Upper lobe of right lung (tissue), 1 donor: ENCODE measurements around the gene ZBTB3. TPM values are rescaled to one million over a fixed set of nuclear protein-coding genes. Genes with fewer than 3 reads are reported as not detected.
"Not testable (repeated sequence)": the region's sequence is repeated elsewhere in the genome, so short reads cannot be mapped to it uniquely, and the experiment has no call there.

ENCODE experiments used
- ATAC-seq: fragments of 200-7000 bp; cut with Tn5 transposase; one replicate; pipeline ENCODE4 v1.9.1; 2020; ENCODE audit warnings: mild to moderate bottlenecking, moderate library complexity
- DNase-seq: peaks from one replicate; pipeline ENCODE4 v3.0.0-alpha.2; 2020
- H3K27ac ChIP-seq: fragments of 200-600 bp; one replicate; pipeline ENCODE4 v1.8.0; 2022
- H3K27me3 ChIP-seq: fragments of 200-600 bp; one replicate; pipeline ENCODE4 v1.8.0; 2022; ENCODE audit warnings: mild to moderate bottlenecking
- H3K36me3 ChIP-seq: fragments of 200-600 bp; one replicate; pipeline ENCODE4 v1.8.0; 2022
- H3K4me1 ChIP-seq: fragments of 200-600 bp; one replicate; pipeline ENCODE4 v1.8.0; 2022
- H3K4me3 ChIP-seq: fragments of 200-600 bp; one replicate; pipeline ENCODE4 v1.8.0; 2022; ENCODE audit warnings: mild to moderate bottlenecking
- H3K9me3 ChIP-seq: fragments of 200-600 bp; one replicate; pipeline ENCODE4 v1.8.0; 2022
- intact Hi-C: fragments of 100-400 bp; cut with DNase I; formaldehyde crosslinking; loops from one replicate; pipeline ENCODE4 v1.11.0; 2022
- total RNA-seq: library from RNA; stranded (reverse); fragmentation: NEBNext Ultra II Directional; extraction: Animal tissue kit (Norgen Biotek cat#: 25700); gene quantifications from one replicate; pipeline ENCODE4 v1.2.1, GENCODE V29; 2021
- TF ChIP-seq, protein P1 (sequence below): fragments of 200-600 bp; IDR thresholded peaks from one replicate; pipeline ENCODE4 v1.8.0; 2022; ENCODE audit warnings: antibody characterized with exemption
- donor health status: DM: no; HTN: yes; CAD: no; lungs with severe emphysema.

The ZBTB3 gene
- total RNA-seq, 1 donor from 2014 or later = 12.5 TPM

DNA sequence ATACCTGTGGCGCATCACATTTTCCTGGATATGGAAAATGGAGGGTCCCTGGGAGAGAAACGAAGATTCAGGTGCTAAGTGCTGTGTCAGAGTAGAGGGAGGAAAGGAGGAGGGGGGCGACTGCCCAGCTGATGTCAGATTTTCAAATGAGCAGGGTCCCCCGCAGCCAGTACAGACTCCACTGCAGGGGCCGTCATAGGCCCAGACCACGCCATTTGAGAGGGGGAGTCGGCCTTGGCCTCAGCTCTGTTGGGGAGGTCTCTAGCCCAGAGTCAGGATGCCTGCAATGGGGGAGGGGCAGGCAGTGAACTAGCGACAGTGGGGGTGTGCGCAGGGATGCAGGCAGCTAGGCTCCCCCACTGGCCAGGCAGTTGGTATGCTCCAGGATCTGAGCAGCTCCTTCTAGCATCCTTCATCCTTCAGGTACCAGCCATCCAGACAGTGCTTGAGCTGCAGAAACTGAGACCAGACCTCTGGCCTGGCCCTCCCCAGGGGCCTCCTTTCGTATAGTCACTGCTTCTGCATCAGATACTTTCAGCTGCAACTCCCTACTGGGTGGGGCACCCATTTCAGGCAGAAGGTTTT lies 46.6 kb downstream of the ZBTB3 start, which contains the start of the genes BSCL2 and GNG3:
Gene BSCL2, minus strand, starts transcription at position 148 of the 585 bp plus-strand sequence. CDS start 229 bp downstream, outside the sequence.
Gene GNG3, plus strand, starts transcription at position 400 of the 585 bp plus-strand sequence. CDS start 620 bp downstream, outside the sequence.
- ATAC-seq (no peak), DNase-seq (peak; percentile 63)
- H3K36me3 ChIP-seq = peaks cover 21% of the 10 kb centered on the region
- TF ChIP-seq, protein P1, sequence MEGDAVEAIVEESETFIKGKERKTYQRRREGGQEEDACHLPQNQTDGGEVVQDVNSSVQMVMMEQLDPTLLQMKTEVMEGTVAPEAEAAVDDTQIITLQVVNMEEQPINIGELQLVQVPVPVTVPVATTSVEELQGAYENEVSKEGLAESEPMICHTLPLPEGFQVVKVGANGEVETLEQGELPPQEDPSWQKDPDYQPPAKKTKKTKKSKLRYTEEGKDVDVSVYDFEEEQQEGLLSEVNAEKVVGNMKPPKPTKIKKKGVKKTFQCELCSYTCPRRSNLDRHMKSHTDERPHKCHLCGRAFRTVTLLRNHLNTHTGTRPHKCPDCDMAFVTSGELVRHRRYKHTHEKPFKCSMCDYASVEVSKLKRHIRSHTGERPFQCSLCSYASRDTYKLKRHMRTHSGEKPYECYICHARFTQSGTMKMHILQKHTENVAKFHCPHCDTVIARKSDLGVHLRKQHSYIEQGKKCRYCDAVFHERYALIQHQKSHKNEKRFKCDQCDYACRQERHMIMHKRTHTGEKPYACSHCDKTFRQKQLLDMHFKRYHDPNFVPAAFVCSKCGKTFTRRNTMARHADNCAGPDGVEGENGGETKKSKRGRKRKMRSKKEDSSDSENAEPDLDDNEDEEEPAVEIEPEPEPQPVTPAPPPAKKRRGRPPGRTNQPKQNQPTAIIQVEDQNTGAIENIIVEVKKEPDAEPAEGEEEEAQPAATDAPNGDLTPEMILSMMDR = no peak
- H3K4me1 ChIP-seq = peaks cover 39% of the 10 kb centered on the region
- peak within 1 kb of the TSS; percentile 99 for H3K27ac ChIP-seq
- peak within 1 kb of the TSS; percentile 92 for H3K4me3 ChIP-seq
- no peaks in the 10 kb centered on the region for H3K9me3 ChIP-seq
- intact Hi-C loops = no loop called here
- no peaks in the 10 kb centered on the region for H3K27me3 ChIP-seq

DNA sequence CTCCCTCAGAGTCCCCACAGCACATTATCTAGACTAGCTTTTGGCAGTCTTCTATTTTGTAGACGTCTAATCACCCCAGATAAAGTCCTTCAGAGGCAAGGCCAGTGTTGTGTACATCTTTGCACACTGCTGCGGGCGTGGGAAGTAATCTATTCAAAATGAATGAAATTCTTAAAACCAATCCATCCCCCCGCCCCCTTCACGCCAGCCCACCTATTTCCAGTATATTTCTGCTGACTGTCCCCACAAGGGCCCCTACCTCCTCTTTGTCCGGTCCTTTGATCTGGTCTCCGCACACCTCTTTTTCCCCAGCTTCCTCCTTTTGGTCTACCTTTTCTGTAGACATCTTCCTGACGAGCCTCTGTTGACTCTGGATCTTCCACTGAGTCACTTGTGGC lies 47.1 kb downstream of the ZBTB3 start:
- H3K4me1 ChIP-seq = peaks cover 39% of the 10 kb centered on the region
- peak overlapping the region; percentile 95 for H3K27ac ChIP-seq
- TF ChIP-seq, protein P1 = no peak
- DNase-seq = no peak
- ATAC-seq = no peak
- no peaks in the 10 kb centered on the region for H3K9me3 ChIP-seq
- peaks cover 16% of the 10 kb centered on the region for H3K36me3 ChIP-seq
- H3K27me3 ChIP-seq = no peaks in the 10 kb centered on the region
- intact Hi-C loops = no loop called here
- peak overlapping the region; percentile 92 for H3K4me3 ChIP-seq

DNA sequence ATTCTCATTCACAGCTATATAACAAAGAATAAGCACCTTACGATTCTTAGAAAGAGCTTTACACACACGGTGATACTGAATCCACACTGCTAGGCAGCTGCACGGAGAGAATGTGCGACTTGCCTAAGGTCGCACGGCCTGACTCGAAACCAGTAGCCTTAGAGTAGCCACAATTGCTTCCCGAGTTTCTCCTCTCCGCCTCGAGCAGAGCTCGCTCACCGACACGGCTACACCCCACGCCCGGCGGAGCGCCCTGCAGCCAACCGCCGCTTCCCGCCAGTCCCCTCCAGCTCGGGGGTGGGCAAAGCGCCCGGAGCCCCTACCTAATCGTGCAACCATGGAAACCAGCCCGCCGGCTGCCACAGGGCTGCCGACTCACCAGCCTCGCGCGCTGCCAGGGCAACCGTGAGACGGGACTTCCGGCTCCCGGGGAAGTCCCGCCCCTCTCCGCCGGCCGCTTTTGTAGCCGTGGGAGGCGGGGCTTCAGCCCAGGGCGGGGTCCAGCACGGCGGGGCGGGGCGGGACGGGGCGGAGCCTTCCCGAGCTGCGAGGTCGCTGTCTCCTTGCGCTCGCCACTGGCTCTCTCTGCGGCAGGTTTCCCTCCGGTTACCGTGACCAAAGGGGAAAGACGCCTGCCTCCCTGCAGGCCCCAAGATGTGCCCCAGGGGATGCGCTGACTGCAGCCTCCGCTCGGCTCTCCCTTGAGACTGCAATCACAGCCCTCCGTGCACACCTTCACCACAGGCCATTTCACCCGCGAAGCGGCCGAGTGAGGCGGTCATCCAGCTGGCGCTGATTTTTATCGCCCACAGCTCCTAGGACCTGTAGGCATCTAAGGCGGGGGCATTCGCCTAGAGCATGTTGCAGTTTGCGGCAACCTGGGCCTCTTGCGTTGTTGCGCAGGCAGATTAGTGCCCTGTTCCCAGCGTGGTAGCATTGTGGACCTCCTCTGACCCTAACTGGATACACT lies 47.8 kb downstream of the ZBTB3 start:
- Histone ChIP-seq H3K36me3 (peaks cover 15% of the 10 kb centered on the region), H3K27ac (peak overlapping the region; percentile 95), H3K9me3 (no peaks in the 10 kb centered on the region), H3K27me3 (no peaks in the 10 kb centered on the region), H3K4me1 (peaks cover 39% of the 10 kb centered on the region), H3K4me3 (peak overlapping the region; percentile 92)
- DNase-seq (peak; percentile 98), ATAC-seq (peak; percentile 90)
- TF ChIP-seq, protein P1 = no peak
- intact Hi-C loops = no loop called here

DNA sequence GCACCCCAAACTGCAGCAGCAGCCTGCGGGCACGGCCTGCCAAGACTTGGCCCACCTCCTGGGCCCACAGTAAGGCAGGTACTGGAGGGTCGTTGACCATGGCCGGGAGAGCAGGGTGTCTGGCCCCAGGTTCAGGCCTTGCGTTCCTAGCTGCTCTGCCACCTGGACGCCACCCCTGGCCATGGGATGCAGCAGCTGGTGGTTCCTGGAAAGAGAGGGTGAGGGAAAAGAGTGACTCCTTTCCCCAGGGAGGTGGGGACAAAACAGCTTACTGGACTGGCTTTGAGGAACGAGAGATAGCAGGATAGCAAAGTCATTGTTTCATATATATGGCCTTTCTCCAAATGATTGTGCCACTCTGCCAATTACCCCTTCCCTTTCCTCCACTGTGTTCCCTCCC lies 48.5 kb downstream of the ZBTB3 start:
- intact Hi-C loops = no loop called here
- H3K27ac ChIP-seq = peak overlapping the region; percentile 95
- no peak for ATAC-seq

DNA sequence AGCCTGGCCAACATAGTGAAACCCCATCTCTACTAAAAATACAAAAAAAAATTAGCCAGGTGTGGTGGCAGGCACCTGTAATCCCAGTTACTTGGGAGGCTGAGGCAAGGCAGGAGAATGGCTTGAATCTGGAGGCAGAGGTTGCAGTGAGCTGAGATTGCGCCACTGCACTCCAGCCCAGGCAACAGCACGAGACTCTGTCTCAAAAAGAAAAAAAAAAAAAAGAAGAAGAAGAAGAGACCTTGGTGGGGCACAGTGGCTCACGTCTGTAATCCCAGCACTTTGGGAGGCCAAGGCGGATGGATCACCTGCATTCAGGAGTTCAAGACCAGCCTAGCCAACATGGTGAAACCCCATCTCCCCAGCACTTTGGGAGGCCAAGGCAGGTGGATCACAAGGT lies 50.0 kb downstream of the ZBTB3 start:
- intact Hi-C loops, H3K27me3 ChIP-seq, ATAC-seq, H3K27ac ChIP-seq, H3K9me3 ChIP-seq, H3K4me3 ChIP-seq: not testable (repeated sequence)
- Histone ChIP-seq H3K36me3 (peaks cover 13% of the 10 kb centered on the region), H3K4me1 (peaks cover 29% of the 10 kb centered on the region)
- peak; percentile 63 for DNase-seq

More for the DNA sequence above, 48.5 kb downstream of the ZBTB3 start:
- TF ChIP-seq, protein P1 = no peak
- no peaks in the 10 kb centered on the region for H3K9me3 ChIP-seq
- H3K36me3 ChIP-seq = peaks cover 15% of the 10 kb centered on the region
- peak overlapping the region; percentile 92 for H3K4me3 ChIP-seq
- DNase-seq = peak; percentile 63
- peaks cover 36% of the 10 kb centered on the region for H3K4me1 ChIP-seq
- no peaks in the 10 kb centered on the region for H3K27me3 ChIP-seq

DNA sequence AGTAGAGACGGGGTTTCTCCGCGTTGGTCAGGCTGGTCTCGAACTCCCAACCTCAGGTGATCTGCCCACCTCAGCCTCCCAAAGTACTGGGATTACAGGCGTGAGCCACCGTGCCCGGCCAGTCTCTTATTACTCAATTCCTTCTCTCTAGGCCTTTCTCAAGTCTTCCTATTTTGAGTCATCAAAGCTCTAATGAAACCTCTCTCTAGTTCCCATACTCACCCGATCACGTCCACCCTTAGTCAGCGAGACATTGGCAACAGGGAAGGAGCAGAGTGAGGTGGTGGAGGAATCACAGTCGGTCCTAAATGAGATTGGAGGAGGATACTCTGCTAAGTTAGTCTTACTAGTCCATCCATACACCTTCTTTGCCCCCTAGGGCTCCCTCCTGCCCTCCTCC lies 51.7 kb downstream of the ZBTB3 start:
- Histone ChIP-seq H3K36me3 (peaks cover 13% of the 10 kb centered on the region), H3K27me3 (no peaks in the 10 kb centered on the region), H3K9me3 (no peaks in the 10 kb centered on the region), H3K4me3 (no peak overlapping the region), H3K27ac (no peak overlapping the region), H3K4me1 (peaks cover 17% of the 10 kb centered on the region)
- intact Hi-C loops = no loop called here
- ATAC-seq = peak; percentile 3
- peak; percentile 47 for DNase-seq
- TF ChIP-seq, protein P1 = no peak
